Measurements from ENCODE around the gene C4orf54. TPM values are rescaled to one million over a fixed set of nuclear protein-coding genes. Genes with fewer than 3 reads are reported as not detected.

The C4orf54 gene
- total and polyA plus RNA-seq, 2 of the 8 experiments (the other 6 are each of a cell fraction or from before 2014, with no cell fraction given) = not detected

DNA sequence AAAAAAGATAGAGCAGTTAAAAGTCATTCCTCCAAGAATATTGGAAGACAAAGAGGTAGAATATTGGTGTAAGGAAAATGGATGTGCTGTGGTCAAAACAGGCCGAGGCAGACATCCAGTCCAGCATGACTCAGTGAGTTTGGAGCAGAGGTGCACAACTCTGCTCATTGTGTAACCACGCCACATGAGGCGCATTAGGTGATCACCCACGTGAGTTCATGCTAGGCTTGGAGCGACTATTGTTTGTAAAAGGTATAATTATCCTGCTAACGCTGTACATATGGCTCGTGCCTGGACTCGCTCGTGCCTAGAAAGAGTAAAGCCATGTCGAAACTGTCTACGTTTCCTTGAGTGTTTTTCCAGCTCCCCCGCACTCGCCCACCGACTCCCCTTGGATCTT is 23.9 kb downstream of the C4orf54 start (continued):
- TF ChIP-seq, protein P1, sequence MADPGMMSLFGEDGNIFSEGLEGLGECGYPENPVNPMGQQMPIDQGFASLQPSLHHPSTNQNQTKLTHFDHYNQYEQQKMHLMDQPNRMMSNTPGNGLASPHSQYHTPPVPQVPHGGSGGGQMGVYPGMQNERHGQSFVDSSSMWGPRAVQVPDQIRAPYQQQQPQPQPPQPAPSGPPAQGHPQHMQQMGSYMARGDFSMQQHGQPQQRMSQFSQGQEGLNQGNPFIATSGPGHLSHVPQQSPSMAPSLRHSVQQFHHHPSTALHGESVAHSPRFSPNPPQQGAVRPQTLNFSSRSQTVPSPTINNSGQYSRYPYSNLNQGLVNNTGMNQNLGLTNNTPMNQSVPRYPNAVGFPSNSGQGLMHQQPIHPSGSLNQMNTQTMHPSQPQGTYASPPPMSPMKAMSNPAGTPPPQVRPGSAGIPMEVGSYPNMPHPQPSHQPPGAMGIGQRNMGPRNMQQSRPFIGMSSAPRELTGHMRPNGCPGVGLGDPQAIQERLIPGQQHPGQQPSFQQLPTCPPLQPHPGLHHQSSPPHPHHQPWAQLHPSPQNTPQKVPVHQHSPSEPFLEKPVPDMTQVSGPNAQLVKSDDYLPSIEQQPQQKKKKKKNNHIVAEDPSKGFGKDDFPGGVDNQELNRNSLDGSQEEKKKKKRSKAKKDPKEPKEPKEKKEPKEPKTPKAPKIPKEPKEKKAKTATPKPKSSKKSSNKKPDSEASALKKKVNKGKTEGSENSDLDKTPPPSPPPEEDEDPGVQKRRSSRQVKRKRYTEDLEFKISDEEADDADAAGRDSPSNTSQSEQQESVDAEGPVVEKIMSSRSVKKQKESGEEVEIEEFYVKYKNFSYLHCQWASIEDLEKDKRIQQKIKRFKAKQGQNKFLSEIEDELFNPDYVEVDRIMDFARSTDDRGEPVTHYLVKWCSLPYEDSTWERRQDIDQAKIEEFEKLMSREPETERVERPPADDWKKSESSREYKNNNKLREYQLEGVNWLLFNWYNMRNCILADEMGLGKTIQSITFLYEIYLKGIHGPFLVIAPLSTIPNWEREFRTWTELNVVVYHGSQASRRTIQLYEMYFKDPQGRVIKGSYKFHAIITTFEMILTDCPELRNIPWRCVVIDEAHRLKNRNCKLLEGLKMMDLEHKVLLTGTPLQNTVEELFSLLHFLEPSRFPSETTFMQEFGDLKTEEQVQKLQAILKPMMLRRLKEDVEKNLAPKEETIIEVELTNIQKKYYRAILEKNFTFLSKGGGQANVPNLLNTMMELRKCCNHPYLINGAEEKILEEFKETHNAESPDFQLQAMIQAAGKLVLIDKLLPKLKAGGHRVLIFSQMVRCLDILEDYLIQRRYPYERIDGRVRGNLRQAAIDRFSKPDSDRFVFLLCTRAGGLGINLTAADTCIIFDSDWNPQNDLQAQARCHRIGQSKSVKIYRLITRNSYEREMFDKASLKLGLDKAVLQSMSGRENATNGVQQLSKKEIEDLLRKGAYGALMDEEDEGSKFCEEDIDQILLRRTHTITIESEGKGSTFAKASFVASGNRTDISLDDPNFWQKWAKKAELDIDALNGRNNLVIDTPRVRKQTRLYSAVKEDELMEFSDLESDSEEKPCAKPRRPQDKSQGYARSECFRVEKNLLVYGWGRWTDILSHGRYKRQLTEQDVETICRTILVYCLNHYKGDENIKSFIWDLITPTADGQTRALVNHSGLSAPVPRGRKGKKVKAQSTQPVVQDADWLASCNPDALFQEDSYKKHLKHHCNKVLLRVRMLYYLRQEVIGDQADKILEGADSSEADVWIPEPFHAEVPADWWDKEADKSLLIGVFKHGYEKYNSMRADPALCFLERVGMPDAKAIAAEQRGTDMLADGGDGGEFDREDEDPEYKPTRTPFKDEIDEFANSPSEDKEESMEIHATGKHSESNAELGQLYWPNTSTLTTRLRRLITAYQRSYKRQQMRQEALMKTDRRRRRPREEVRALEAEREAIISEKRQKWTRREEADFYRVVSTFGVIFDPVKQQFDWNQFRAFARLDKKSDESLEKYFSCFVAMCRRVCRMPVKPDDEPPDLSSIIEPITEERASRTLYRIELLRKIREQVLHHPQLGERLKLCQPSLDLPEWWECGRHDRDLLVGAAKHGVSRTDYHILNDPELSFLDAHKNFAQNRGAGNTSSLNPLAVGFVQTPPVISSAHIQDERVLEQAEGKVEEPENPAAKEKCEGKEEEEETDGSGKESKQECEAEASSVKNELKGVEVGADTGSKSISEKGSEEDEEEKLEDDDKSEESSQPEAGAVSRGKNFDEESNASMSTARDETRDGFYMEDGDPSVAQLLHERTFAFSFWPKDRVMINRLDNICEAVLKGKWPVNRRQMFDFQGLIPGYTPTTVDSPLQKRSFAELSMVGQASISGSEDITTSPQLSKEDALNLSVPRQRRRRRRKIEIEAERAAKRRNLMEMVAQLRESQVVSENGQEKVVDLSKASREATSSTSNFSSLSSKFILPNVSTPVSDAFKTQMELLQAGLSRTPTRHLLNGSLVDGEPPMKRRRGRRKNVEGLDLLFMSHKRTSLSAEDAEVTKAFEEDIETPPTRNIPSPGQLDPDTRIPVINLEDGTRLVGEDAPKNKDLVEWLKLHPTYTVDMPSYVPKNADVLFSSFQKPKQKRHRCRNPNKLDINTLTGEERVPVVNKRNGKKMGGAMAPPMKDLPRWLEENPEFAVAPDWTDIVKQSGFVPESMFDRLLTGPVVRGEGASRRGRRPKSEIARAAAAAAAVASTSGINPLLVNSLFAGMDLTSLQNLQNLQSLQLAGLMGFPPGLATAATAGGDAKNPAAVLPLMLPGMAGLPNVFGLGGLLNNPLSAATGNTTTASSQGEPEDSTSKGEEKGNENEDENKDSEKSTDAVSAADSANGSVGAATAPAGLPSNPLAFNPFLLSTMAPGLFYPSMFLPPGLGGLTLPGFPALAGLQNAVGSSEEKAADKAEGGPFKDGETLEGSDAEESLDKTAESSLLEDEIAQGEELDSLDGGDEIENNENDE (IDR thresholded peaks at IDR 0.05; ENCODE audit: insufficient replicate concordance, low read length) = no peak
- TF ChIP-seq, protein P2, sequence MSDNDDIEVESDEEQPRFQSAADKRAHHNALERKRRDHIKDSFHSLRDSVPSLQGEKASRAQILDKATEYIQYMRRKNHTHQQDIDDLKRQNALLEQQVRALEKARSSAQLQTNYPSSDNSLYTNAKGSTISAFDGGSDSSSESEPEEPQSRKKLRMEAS (IDR thresholded peaks at IDR 0.05) = no peak
- TF ChIP-seq CBX8 (IDR thresholded peaks at IDR 0.05; ENCODE audit: borderline replicate concordance, low read depth, low read length) (no peak), KDM5A (IDR thresholded peaks at IDR 0.05; ENCODE audit: low read length) (no peak), TEAD4 (IDR thresholded peaks at IDR 0.05; ENCODE audit: low read depth, low read length) (no peak), KDM1A (IDR thresholded peaks at IDR 0.05; ENCODE audit: borderline replicate concordance, low read length) (no peak), SAP30 (IDR thresholded peaks at IDR 0.05; ENCODE audit: insufficient read depth, insufficient replicate concordance, low read length) (no peak)
- TF ChIP-seq, protein P3, sequence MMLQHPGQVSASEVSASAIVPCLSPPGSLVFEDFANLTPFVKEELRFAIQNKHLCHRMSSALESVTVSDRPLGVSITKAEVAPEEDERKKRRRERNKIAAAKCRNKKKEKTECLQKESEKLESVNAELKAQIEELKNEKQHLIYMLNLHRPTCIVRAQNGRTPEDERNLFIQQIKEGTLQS (IDR thresholded peaks at IDR 0.05; ENCODE audit: insufficient read depth, low read depth, low read length) = no peak
- TF ChIP-seq, protein P4, sequence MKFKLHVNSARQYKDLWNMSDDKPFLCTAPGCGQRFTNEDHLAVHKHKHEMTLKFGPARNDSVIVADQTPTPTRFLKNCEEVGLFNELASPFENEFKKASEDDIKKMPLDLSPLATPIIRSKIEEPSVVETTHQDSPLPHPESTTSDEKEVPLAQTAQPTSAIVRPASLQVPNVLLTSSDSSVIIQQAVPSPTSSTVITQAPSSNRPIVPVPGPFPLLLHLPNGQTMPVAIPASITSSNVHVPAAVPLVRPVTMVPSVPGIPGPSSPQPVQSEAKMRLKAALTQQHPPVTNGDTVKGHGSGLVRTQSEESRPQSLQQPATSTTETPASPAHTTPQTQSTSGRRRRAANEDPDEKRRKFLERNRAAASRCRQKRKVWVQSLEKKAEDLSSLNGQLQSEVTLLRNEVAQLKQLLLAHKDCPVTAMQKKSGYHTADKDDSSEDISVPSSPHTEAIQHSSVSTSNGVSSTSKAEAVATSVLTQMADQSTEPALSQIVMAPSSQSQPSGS (IDR thresholded peaks at IDR 0.05; ENCODE audit: low read length) = no peak
